ENCODE results near the gene DUSP5.
A peak's percentile ranks its signal among the peaks of the same experiment; 100 is the strongest.

Gene DUSP5

DNA sequence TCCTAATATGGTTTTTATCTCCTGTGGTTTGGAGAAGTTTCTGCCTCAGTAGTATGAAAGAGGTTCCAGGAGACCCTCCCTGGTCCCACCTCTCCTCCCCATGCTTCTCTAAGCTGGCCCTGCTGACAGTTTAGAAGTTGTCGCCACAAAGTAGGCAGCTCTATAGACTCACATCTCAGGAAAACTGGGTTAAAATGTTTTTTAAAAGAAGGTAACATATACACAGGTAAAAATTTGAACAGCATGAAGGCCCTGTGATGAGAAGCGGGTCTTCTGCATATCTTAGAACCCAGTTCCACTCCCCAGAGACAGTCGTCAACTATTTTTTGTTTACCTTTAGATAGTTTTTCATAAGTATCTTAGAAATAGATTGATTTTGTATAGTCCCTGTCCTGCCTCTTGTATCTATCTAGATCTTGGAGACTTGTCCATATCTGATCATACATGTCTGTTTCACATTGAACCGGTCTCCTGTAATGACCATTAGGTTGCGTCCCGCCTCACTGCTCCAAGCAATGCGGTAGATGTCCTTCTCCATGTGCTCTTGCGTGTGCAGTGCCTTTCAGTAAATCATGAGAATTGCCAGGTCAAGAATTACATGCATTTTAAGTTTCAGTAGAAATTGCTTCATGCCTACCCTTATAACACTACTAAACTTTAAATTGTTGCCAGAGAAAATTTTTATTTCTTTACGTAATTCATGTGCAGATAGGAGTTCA, 2.2 kb downstream of the DUSP5 start:
- no peak for DNase-seq (ENCODE audit: low read depth, low spot score)

DNA sequence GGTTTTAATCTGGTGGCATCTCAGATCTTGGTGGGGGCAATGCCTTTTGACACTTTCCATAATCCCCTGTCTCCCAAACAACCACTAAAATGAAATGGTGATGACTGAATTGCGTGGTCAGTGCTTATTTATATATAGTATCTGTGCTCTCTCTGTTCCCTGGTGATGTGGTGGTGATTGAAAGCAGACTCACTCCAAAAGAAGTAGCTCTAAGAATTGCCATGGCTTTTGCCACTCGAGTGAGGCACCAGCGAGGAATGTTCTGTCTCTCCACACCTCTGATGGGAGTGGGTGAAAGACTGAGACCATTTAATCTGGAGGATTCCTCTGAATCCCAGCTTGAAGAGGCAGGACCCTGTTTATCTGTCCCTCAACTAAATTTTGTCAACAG, 2.8 kb downstream of the DUSP5 start:
- DNase-seq (ENCODE audit: low read depth, low spot score): no peak

DNA sequence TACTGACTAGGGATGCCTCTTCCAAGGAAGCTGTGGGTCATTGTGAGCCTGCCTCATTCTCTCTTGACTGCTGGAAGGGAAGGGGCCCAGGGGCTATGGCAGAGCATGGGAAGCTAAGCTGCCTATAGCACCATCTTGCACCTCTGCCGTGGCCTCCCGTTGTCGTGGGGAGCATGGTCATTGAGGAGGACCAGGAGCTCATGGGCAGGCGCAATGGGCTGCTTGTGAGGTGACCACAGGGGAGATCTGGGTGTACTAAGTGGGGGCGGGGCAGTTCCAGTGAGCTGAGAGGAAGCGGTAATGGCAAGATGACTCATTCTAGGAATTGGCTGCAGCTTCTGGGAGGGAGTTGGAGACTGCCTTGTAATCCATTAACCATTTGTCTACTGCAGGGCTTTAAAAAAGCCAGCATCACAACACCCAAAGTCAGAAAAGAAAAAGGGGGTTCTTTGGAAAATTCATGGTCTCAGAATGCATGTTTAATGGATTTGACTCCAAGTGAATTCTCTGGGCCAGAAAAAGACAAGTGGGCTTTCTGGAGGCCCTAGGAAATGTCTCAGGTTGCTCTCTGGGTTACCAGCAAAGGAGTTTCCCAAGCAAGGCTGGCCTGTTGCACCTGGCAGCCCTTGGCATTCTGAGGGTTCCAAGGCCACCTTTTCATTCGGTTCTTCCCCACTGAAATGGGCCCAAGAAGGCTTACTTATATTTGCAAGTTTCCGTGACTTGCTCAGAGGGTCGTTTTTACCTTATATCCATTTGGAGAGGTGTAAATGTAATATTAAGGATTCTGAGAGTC, 3.6 kb downstream of the DUSP5 start:
- peak; percentile 72 for DNase-seq (ENCODE audit: low read depth, low spot score)

DNA sequence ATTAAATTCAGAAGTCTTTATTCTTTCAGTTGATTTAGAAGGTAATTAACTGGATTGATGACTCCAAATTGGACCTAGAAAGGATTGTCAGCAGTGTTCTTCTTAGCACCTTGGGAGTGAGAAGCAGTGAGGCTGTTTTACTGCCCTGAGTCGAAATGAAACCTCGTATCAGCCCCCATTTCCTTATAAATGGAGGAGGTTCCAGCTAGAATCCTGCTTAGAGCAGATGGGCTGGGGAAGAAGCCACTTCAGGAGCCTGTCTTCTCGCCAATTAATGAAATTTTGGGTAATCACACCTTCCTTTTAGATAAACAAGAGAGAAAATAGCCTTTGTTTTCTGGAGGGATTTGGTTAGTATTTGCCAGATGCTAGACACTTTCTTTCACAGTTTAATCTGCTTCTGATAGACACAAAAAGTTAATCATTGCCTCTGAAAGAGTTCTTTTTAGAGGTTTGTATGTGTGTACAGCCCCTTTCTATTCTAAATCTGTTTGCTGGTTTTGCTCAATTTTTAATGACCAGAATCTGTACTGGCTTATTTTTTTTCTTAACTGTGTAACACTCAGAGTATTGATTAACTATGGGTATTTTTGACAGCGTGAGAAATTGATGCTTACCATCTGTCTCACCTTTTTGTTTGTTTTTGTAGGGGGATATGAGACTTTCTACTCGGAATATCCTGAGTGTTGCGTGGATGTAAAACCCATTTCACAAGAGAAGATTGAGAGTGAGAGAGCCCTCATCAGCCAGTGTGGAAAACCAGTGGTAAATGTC, 4.6 kb downstream of the DUSP5 start:
- DNase-seq (ENCODE audit: low read depth, low spot score): no peak

DNA sequence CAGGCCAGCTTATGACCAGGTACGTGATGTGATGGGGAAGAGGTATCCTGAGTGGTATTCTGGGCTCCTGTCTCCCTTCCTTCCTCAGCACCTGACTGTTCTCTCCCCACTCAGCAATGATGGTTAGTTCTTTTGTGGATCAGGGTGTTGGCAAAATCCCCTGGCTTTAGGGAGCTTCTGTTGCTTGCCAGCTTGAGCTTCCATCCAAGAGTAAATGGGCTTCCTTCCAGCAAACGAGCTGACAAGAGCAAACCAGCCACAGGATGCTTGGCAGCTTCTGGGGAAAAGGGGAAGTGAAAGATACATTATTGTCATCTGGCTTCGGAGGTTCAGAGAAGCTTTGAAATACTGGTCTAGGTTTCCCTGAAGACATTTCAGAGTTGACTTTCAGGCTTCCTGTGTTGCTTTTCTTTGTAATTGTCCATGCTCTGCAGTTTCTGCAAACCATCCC, 5.2 kb downstream of the DUSP5 start:
- DNase-seq (ENCODE audit: low read depth, low spot score): no peak

DNA sequence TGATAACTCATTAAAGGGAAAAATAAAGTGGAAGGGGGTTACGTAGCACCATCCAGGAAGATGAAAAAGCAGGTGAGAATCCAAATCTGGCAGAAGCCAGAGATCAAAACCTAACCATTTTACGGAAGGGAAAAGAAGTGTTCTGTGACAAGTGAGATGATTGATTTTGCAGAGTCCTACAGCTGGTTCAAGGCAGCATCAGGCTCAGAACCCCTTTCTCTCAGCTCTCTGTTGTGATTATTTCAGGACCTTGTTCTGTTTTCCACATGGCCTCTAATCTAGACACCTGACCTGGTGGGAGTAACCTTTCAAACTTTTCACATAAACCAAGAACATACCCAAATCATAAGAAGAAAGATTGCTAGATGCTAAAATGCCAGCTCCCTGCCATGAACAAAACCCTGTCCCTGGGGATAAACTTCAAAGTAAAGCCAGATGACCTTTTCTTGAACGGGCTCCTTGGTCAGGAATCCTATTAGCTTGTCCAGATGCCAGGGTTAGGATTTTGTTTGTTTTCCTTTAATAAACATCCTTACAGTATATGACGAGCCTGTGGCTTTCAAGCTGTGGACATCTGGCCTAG, 5.9 kb downstream of the DUSP5 start:
- DNase-seq (ENCODE audit: low read depth, low spot score): no peak

DNA sequence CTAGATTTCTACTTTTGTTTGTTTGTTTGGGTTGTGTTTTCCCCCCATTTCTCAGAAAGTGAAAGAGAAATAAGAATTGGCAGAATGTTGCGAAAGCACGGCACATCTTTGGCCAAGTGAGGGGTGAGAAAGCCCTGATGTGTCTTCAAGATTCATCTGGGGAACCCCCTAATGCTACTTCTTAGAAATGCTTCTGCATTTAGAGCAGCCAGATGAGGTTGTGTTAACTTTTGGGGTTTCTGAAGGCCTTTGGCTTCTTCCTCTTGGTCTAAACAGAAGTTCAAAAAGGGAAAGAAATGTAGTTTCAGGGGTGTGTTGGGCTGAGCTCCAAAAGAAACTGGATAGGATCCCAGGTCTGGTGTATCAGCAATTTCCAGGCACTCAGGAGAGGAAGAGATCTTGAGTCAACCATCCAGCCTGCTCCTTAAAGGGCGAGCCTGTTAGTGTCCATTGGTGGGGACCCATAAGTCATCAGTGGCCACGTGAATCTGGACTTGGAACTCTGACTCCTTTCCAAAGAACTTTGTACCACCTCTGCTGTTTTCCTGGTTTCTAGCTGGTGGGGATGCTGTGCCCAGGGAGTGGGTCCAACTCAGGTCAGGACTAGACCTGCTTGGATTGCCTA, 6.5 kb downstream of the DUSP5 start:
- DNase-seq (ENCODE audit: low read depth, low spot score): peak; percentile 83

DNA sequence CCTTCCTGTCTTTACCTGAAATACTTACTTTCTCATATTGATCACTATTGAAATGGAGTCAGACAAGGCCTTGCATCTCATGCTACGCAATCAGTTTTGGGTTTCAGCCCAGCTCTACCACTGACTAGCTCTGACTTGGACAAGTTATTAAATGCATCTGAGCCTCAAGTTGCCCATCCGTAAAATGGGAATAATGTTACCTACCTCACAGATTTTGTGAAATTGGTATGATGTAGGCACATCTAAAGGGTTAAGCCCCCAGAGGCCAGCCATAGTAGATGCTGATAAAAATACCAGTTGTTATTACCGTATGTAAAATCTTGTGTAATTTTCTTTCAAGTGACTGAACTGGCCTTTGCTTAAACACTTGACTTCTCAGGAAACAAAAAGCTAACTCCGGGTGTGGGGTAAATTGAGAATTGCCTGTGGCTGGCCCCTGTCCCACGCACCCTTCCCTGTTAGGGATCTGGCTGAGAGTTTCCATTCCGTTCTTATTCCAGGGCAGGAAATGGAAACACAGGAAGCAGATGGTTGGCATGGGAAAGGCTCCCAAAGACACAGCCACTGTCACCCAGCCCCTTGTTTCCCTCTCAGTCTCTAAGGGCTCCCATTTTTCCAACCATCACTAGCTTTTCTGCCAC, 7.5 kb downstream of the DUSP5 start:
- no peak for DNase-seq (ENCODE audit: low read depth, low spot score)

DNA sequence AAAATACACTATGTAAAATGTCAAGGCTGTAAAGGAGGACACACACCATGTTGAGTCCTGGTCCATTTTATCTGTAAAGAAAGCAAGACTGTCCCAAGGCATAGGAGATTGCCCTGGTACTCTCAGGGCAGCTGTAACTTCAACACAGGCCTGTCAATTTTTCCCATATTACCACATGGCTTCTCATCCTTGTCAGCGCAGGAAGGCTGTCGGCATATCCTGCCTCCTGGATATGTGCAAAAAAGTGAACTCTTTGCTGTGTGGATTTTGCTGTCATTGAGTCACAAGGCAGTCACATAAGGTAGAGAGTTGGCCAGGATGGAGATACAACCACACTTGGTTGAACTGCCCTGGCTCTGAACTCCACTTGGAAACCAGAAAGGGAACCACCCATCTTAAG, 8.7 kb downstream of the DUSP5 start:
- no peak for DNase-seq (ENCODE audit: low read depth, low spot score)

DNA sequence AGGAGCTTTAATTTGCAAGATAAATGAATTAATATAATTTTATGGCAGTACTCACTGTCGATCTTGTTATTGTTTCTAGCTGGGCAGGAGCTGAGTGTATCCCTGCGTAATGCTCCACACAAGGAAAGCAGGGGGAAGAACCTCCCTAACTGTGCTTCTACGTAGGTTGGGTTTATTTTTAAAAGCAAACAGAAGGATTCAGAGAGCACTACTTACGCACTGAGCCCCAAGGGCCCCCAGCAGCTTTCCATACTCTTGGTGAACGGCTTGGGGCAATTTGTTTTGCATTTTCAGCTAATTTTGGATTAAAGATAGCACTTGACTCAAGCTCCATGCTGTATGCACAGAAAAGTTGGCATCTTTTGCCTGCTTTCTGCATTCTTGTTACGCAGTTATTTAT, 9.6 kb downstream of the DUSP5 start:
- no peak for DNase-seq (ENCODE audit: low read depth, low spot score)

DNA sequence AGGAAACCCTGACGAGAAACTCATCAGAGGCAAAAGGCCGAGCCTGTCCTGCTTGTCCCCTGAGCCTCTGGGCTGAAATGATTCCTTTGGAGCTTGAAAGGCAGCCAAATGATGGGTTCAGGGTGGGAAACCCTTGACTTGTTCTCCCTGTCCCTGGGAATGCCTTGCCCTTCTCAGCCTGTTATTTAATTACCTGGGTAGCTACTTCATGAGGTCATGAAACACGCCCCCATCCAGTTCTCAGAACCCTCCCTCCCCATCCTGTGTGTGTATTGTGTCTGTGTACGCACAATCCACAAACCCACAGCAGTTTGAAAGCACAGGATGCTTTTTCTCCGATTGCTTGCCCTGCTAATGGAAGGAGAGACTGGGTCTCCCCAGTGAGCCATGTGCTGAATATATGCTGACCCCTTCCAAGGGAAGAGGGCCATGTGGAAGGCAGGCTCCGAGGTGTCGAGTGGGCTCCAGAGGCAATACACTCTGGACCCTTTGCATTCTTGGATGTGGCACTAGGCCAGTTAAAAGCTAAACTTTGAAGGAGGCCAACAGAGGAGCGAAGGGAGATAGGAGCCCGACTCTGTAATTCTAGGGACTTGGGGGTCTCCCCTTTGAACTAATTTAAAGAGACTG, 10.6 kb downstream of the DUSP5 start:
- no peak for DNase-seq (ENCODE audit: low read depth, low spot score)

DNA sequence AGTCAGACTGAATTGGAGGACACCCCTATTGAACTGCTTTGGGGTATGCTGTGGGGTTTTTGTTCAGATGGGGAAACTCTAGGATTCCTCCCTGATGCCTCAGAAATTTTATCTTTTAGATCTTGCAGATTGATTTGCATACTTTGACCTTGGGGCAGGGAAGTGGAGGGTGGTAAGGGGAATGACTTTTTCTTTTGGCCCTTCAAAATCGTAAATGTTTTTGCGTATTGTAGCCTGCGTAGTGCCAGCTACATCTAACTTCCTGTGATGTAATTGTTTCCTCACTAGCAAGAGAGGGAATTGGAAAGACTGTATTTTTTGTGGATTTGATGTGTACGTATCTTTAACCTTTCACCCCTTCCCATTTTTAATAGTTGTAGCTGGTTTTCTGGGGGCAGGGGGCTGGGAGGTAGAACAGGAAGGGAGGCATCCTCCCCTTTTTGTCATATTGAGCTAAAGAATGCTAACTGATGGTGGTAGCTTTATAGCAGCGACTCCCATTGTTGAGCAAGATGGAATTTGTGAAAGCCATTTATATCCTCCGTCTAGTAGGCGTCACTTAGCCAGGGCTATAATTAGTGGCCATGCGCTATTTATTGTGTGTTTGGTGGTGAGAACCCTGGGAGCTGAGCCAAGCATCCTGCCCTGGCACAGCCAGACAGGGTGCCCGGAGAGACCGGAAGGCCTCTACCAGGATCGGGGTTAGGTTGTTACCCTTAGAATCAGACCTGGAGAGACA, 11.3 kb downstream of the DUSP5 start:
- no peak for DNase-seq (ENCODE audit: low read depth, low spot score)

DNA sequence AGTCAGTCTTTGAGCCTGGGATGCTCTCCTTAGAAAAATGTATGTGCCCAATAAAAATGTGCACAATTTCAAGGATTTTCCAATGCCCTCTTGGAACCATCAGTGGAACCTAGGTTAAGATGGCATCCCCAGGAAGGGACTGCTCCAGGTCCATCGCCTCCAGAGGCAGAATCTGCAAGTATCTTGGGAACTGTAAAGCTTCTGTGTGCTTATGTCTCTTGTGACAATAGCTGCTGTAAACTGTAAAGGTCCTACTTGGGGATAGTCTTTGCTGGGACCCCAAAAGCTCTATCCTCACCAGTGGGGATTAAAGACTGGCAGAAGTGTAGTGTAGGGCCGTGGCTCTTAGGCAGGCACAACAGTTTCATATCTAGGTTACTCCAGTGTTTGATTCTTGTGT, 11.9 kb downstream of the DUSP5 start:
- no peak for DNase-seq (ENCODE audit: low read depth, low spot score)

DNA sequence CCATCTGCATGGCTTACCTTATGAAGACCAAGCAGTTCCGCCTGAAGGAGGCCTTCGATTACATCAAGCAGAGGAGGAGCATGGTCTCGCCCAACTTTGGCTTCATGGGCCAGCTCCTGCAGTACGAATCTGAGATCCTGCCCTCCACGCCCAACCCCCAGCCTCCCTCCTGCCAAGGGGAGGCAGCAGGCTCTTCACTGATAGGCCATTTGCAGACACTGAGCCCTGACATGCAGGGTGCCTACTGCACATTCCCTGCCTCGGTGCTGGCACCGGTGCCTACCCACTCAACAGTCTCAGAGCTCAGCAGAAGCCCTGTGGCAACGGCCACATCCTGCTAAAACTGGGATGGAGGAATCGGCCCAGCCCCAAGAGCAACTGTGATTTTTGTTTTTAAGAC, 12.4 kb downstream of the DUSP5 start:
- no peak for DNase-seq (ENCODE audit: low read depth, low spot score)

DNA sequence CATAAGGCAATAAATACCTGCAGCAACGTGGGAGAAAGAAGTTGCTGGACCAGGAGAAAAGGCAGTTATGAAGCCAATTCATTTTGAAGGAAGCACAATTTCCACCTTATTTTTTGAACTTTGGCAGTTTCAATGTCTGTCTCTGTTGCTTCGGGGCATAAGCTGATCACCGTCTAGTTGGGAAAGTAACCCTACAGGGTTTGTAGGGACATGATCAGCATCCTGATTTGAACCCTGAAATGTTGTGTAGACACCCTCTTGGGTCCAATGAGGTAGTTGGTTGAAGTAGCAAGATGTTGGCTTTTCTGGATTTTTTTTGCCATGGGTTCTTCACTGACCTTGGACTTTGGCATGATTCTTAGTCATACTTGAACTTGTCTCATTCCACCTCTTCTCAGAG, 13.0 kb downstream of the DUSP5 start:
- DNase-seq (ENCODE audit: low read depth, low spot score): no peak

DNA sequence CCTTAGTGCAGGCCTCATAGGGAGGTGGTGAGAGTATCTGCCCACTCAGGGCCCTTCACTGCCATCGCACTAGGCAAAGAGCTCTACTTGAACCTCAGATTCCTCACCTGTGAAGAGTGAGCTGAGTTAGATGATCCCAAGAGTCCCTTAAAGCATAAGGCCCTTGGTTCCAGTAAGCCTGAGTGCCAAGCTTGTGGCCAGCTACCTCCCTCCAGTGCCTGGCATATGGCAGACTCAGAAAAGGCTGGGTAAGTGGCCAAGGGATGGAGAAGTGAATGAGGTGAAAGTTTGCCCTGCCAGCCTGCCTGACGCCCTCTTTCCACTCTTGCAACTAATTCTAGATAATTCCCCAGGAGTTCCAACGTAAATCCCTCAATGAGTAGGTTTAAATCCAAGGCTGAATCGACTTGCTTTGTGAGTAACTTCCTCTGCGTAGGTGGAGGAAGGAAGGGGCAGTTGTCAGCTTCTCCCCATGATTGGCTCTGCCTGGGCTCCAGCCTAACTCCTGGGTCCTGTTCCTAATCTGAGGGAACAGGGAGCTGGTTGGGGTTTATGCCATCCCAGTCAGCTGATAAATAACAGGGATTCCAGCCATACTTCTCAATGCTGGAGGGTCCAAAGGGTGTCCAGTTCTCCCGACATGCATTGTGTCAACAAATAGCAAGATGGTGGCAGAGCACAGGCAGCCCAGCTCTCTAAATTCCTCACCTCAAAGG, 14.2 kb downstream of the DUSP5 start:
- DNase-seq (ENCODE audit: low read depth, low spot score): no peak

DNA sequence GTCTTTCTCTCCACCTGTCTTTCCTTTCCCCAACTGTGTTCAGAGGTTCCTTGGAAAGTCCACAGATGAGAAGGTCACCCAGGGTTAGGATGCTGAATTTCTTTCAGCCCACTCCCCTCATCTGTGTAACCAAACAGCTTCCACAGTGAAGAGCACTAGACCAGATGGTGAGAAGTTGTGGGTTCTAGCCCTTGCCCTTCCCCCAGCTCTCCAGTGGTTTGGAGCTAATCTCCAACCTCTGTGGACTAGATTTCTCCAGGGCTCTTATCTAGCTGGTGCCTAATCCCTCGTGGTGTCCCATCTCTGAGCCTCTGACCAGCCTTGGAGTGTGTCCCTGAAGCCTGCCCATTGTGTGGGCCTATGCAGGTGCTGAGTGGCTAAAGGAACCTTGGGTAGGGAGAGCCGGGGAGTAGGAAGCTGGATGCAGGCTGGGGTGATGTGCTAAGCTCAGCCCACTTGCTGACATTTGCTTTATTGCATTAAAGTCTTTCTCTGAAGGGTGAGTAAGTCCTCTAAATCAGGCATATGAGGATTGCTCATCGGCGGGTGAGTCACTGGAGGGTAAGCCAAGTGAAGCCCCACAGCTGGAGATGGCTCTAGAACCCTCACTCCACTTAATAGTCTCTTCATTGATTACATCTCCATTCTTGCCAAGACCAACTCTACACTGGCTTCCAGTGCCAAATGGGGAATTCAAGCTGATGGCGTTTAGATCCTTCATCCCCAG, 14.9 kb downstream of the DUSP5 start:
- no peak for DNase-seq (ENCODE audit: low read depth, low spot score)

DNA sequence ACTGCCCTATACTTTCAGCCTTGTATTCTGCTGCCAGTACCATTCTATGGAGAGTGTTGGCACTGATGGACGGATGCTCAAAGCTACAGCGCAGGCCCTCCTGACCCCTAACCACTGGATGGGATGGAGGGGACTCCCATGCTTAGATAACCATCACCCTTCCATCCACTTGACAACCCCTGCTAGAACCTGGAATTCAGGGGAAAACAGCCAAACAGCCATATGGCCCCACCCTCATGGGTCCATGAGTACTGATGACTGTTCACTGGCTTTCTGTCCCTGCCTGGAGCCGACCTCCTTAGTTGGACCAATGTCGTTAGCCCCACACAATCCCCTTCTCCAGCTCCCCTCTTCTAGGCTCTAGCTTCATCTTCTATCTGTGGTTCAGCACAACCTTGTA, 16.2 kb downstream of the DUSP5 start:
- no peak for DNase-seq (ENCODE audit: low read depth, low spot score)

DNA sequence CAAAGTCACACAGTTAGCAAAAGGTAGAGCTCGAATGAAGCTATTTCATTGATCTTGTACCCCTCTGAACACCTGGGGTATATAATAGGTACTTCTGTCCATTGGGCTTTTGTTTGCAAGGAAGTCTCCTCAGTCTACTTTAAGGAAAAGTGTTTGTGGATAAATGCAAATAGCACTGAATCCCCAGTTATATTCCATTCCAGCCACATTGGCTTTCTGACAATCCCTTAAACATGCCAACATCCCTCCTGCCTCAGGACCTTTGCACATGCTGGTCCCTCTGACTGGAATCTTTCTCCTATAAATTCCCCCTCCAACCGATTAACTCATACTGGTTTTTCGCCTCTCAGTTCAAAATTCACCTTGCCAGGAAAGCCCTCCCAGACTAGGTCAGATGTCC, 17.1 kb downstream of the DUSP5 start:
- no peak for DNase-seq (ENCODE audit: low read depth, low spot score)

Measured in brain pericyte (primary cell).